Measurements from ENCODE around the gene TKTL1. TPM values are rescaled to one million over a fixed set of nuclear protein-coding genes. Genes with fewer than 3 reads are reported as not detected.

TKTL1 gene
- total RNA-seq, 2 experiments from 2014 or later: 0.19 TPM; not detected in 1

DNA sequence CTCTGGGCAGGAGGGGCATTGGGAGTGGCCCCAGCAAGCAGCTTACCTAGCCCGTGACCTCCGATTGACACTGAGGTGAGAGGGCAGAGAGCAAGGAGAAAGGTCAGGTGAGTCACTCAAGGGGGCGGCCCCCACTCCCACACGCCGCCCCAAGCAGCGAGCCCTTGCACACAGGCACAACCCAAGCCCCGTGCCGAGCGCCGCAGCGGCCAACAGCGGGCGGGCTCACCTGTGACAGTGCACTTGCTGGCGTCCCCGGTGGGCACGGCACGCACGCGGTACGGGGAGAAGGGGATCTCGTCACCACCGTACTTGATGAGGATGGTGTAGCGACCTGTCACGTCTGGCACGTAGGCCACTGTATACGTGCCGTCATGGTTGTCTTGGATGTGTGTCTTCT lies 61.6 kb downstream of the TKTL1 start:
- ChIA-PET CTCF (no interaction called here), POLR2A (no interaction called here)

GRCh38 chrX:154358011-154358410 lies 62.4 kb downstream of the TKTL1 start:
- POLR2A ChIA-PET: no interaction called here
- CTCF ChIA-PET: no interaction called here

DNA sequence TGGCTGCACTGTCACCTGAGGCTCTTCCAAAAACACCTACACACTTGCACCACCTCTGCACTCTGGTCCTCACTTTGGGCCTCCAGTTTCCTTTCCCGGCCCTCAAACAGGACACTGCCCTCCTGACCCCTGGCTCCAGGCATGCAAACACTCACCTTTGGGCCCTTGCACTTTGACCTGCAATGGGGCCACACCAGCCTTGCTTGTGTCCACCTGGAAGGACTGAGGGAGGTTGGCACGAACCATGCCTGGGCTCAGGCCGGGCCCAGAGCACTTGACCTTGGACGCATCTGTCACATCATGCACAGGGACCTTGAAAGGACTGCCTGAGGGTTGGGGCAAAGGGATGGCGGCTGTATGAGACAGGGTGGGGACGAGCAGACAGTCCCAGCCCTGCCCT lies 63.2 kb downstream of the TKTL1 start:
- ChIA-PET CTCF (no interaction called here), POLR2A (no interaction called here)

- ChIA-PET CTCF (no interaction called here), POLR2A (no interaction called here)
These were observed 64.0 kb downstream of the TKTL1 start for GRCh38 chrX:154359362-154360154.

GRCh38 chrX:154360155-154360713 lies 64.6 kb downstream of the TKTL1 start:
- POLR2A ChIA-PET: interaction anchor here (0.6 kb wide), 1 partner anchor 9 kb away, joined by 6 read pairs; no protein-coding TSS in a partner anchor
- CTCF ChIA-PET: no interaction called here

GRCh38 chrX:154362085-154362742 lies 66.6 kb downstream of the TKTL1 start:
- POLR2A ChIA-PET: interaction anchor here (1.1 kb wide), 1 partner anchor 13 kb away, joined by 3 read pairs; no protein-coding TSS in a partner anchor
- CTCF ChIA-PET: no interaction called here

GRCh38 chrX:154363706-154364439 lies 68.3 kb downstream of the TKTL1 start:
- ChIA-PET CTCF (no interaction called here), POLR2A (no interaction called here)

DNA sequence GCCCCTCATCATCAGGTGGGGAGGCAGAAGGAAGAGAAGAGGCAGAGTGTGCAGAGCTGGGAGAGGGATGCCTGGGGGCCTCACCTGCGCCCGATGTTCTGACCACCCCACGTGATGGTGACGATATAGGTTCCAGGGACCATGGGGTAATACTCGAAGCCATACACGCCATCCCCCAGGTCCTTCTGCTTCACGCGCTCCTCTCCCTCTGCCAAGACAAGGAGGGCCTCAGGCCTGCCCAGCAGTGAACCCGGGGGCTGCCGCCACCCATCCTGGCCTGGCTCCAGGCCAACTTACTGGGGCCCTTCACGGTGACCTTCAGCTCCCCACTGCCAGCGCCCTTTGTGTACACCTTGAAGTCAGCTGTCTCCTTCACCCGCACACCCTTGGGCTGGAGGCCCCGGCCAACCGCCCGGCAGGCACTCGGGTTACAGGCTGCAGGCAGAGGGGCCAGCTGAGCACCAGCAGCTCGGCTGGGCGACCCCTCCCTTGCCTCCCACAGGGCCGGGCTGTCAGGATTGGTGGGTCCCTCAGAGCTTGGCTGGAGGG lies 69.5 kb downstream of the TKTL1 start:
- POLR2A ChIA-PET: interaction anchor here (0.6 kb wide), 1 partner anchor 641 kb away, joined by 3 read pairs; the partner anchor contains the start of gene BCAP31
- CTCF ChIA-PET: no interaction called here

- POLR2A ChIA-PET: no interaction called here
- CTCF ChIA-PET: no interaction called here
These were observed 70.5 kb downstream of the TKTL1 start for GRCh38 chrX:154365997-154366665.

GRCh38 chrX:154366666-154367055 lies 71.1 kb downstream of the TKTL1 start:
- POLR2A ChIA-PET: no interaction called here

GRCh38 chrX:154367474-154368308 lies 72.1 kb downstream of the TKTL1 start:
- ChIA-PET CTCF (no interaction called here), POLR2A (interaction anchor here (0.5 to 2.4 kb wide), 2 partner anchors 30 to 62 kb away, joined by 3 to 6 read pairs; partner anchors contain the start of gene RPL10)

More at GRCh38 chrX:154366666-154367055, 71.1 kb downstream of the TKTL1 start:
- CTCF ChIA-PET: no interaction called here

- CTCF ChIA-PET: no interaction called here
- POLR2A ChIA-PET: interaction anchor here (0.5 to 2.4 kb wide), 6 partner anchors 8 to 61 kb away, joined by 3 to 6 read pairs (median 4); partner anchors contain the start of gene RPL10
These were observed 73.2 kb downstream of the TKTL1 start for GRCh38 chrX:154368630-154369448.

DNA sequence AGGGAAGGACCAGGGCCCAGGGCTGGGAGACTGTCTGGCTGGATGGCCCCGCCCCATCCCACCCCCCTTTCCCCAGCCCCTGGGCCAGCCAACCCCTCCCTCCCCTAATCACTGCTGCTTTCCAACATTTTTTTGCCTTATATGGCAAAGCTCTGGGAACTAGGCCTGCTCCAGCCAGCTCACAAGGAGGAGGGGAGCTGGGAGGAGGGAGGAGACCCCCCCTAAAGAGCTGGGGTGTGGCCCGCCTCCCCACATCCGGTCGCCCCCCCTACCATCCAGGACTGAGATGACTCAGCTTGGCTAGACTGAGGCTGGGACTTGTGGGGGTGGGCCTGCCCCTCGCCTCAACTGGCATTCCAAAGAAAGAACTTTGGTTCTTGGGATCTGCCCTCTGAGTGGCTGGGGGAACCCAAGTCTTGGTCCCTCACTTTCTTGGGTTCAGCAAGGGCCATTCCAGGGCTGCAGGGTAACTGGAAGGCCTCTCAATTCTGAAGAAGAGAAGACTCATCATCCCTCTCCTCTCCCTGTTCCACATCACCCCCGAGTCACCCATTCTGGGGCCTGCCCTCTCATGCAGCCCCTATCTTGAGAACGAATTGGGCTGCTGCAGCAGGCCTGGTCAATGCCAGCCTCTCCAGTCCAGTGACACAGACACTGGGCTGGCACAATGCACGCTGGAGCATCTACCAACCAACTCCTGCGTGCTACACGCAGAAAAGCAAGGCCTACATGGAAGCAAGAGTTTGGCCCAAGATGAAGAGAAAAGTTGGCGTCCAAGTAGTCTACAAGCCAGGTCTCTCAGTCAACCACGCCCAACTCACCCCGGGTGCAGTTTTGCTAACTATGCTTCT lies 74.1 kb downstream of the TKTL1 start:
- ChIA-PET CTCF (no interaction called here), POLR2A (interaction anchor here (0.5 to 2.4 kb wide), 5 partner anchors 9 to 38 kb away, joined by 3 to 6 read pairs (median 6); partner anchors contain the start of gene RPL10)

- POLR2A ChIA-PET: interaction anchor here (0.5 to 2.4 kb wide), 4 partner anchors 21 to 399 kb away, joined by 3 to 6 read pairs (median 4); partner anchors contain the start of genes HCFC1 and RPL10
- CTCF ChIA-PET: interaction anchor here (1.3 kb wide), 1 partner anchor 28 kb away, joined by 4 read pairs; the partner anchor contains the start of gene RPL10
These were observed 74.9 kb downstream of the TKTL1 start for GRCh38 chrX:154370300-154371016.

GRCh38 chrX:154371017-154371788 lies 75.6 kb downstream of the TKTL1 start:
- POLR2A ChIA-PET: interaction anchor here (0.5 to 1.0 kb wide), 3 partner anchors 22 to 400 kb away, joined by 3 to 4 read pairs (median 3); partner anchors contain the start of gene HCFC1
- CTCF ChIA-PET: interaction anchor here (1.3 kb wide), 1 partner anchor 27 kb away, joined by 4 read pairs; the partner anchor contains the start of gene RPL10
